Measurements from ENCODE around the gene H2BK1.

The H2BK1 gene

GRCh38 chr7:151198945-151199848 lies 11.1 kb downstream of the H2BK1 start:
- DNase-seq, result peak; percentile 25

- no peak for DNase-seq
Measured at GRCh38 chr7:151197932-151198331, 12.4 kb downstream of the H2BK1 start.

GRCh38 chr7:151195616-151196450 lies 14.5 kb downstream of the H2BK1 start:
- no peak for DNase-seq

- DNase-seq, result no peak
Measured at GRCh38 chr7:151194188-151194587, 16.1 kb downstream of the H2BK1 start.

- DNase-seq, result no peak
Measured at GRCh38 chr7:151193203-151193978, 16.9 kb downstream of the H2BK1 start.

- no peak for DNase-seq
Measured at GRCh38 chr7:151192002-151192539, 18.2 kb downstream of the H2BK1 start.

GRCh38 chr7:151191544-151191943 lies 18.7 kb downstream of the H2BK1 start:
- DNase-seq, result peak; percentile 8

GRCh38 chr7:151189038-151189437 lies 21.2 kb downstream of the H2BK1 start:
- DNase-seq, result no peak

GRCh38 chr7:151188252-151188542 lies 22.1 kb downstream of the H2BK1 start:
- no peak for DNase-seq

GRCh38 chr7:151187409-151188251 lies 22.7 kb downstream of the H2BK1 start:
- no peak for DNase-seq

GRCh38 chr7:151186640-151187408 lies 23.5 kb downstream of the H2BK1 start, which contains the start of gene ASB10:
ASB10 (minus strand) TSS chr7:151187250; CDS start chr7:151187130, 120 bp downstream.
- DNase-seq, result no peak

GRCh38 chr7:151185762-151186639 lies 24.3 kb downstream of the H2BK1 start:
- DNase-seq, result no peak

GRCh38 chr7:151181011-151181431 lies 29.3 kb downstream of the H2BK1 start:
- DNase-seq, result peak; percentile 19

- no peak for DNase-seq
Measured at GRCh38 chr7:151179946-151180345, 30.3 kb downstream of the H2BK1 start.

GRCh38 chr7:151179287-151179860 lies 30.9 kb downstream of the H2BK1 start:
- DNase-seq, result no peak

GRCh38 chr7:151178831-151179230 lies 31.5 kb downstream of the H2BK1 start:
- no peak for DNase-seq

- DNase-seq, result no peak
Measured at GRCh38 chr7:151178236-151178635, 32.1 kb downstream of the H2BK1 start.

GRCh38 chr7:151177310-151177709 lies 33.0 kb downstream of the H2BK1 start:
- no peak for DNase-seq

- no peak for DNase-seq
Measured at GRCh38 chr7:151176401-151176800, 33.9 kb downstream of the H2BK1 start.
